Gastroesophageal sphincter (tissue), 4 donors: ENCODE measurements around the gene DOCK7. TPM values are rescaled to one million over a fixed set of nuclear protein-coding genes. Genes with fewer than 3 reads are reported as not detected.

Source experiments
- ATAC-seq: fragments of 150-250 bp; one replicate; pipeline ENCODE4 v1.9.1; 2016; ENCODE audit warnings: mild to moderate bottlenecking, moderate library complexity
- H3K27ac ChIP-seq, 4 donors: fragments of 200-600 bp; sonication (generic) in 3 of 4; 1 replicate in 3 of 4; 2 replicates in 1 of 4; pipeline ENCODE4 v1.5.1; 2016 to 2019
- H3K27me3 ChIP-seq: fragments of 200-600 bp; sonication (generic); one replicate; pipeline ENCODE4 v1.5.1; 2019
- H3K36me3 ChIP-seq, 2 donors: fragments of 200-600 bp; sonication (generic); one replicate each; pipeline ENCODE4 v1.5.1; 2019; ENCODE audit warnings: control low read depth in 1 of 2
- H3K4me1 ChIP-seq, 3 donors: fragments of 200-600 bp; sonication (generic); 1 replicate in 2 of 3; 2 replicates in 1 of 3; pipeline ENCODE4 v1.5.1; 2016 to 2019; ENCODE audit warnings: control low read depth in 2 of 3
- H3K4me3 ChIP-seq, 2 donors: fragments of 200-600 bp; sonication (generic); one replicate each; pipeline ENCODE4 v1.5.1; 2019; ENCODE audit warnings: mild to moderate bottlenecking in 1 of 2, moderate library complexity in 1 of 2
- H3K9me3 ChIP-seq, 3 donors: fragments of 200-600 bp; sonication (generic); one replicate each; pipeline ENCODE4 v1.5.1; 2017 to 2019; ENCODE audit warnings: control low read depth in 2 of 3
- EP300 ChIP-seq: sonication (generic); formaldehyde crosslinking; IDR thresholded peaks from one replicate; pipeline ENCODE4 v1.6.1; 2017; ENCODE audit warnings: antibody characterized with exemption, mild to moderate bottlenecking
- POLR2A ChIP-seq, 2 donors: fragments of 450-650 bp; IDR thresholded peaks; one replicate each; pipeline ENCODE4 v1.6.1; 2017; ENCODE audit warnings: antibody characterized with exemption in 2 of 2, mild to moderate bottlenecking in 2 of 2, moderate library complexity in 1 of 2
- POLR2AphosphoS5 ChIP-seq: sonication (generic); formaldehyde crosslinking; IDR thresholded peaks from one replicate; pipeline ENCODE4 v1.6.1; 2017; ENCODE audit warnings: antibody characterized with exemption
- WGBS, 2 donors: methylation state at CpG; one replicate each; pipeline ENCODE4 v1.1.5; 2018; ENCODE audit warnings: low coverage in 1 of 2; 5-methylcytosine and 5-hydroxymethylcytosine counted together
- total RNA-seq, 4 donors: library from RNA; depleted of rRNA; stranded (reverse); fragments of >200 nt; gene quantifications; one replicate each; pipeline ENCODE4 v1.1.0, GENCODE V29; 2016
- TF ChIP-seq, protein P1 (sequence below), 4 experiments: fragments of 200-600 bp in 2 of 4; fragments of 450-650 bp in 2 of 4; sonication (generic) in 1 of 4; IDR thresholded peaks; one replicate each; pipeline ENCODE4 v1.5.1; 2017 to 2019; ENCODE audit warnings: antibody characterized with exemption in 4 of 4, mild to moderate bottlenecking in 2 of 4, moderate library complexity in 2 of 4

Gene DOCK7
- total RNA-seq, 4 donors from 2014 or later = 30.2 to 50.7 (median 36.2) TPM

DNA sequence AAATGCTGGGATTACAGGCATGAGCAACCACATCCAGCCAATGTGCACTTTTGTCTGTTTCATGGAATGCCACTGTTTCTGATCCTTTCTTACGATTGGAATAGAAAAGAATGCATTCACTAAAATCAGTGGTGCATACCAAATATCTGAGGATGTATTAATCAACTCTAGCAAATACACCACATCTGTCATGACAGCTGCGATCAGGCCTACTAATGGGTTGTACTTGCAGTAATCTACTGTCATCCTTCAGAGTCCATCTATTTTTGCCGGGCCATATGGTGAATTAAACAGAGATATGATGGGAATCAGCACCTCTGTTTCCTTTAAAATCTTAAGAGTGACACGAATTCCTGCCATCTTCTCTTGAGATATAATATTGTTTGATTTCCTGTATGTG, 259.8 kb downstream of the DOCK7 start:
- no peak overlapping the region for H3K4me3 ChIP-seq
- no peaks in the 10 kb centered on the region for H3K36me3 ChIP-seq
- no peak overlapping the region for H3K27ac ChIP-seq
- ATAC-seq = no peak
- no peaks in the 10 kb centered on the region for H3K4me1 ChIP-seq
- no peaks in the 10 kb centered on the region for H3K27me3 ChIP-seq
- H3K9me3 ChIP-seq = no peaks in the 10 kb centered on the region
- TF ChIP-seq POLR2AphosphoS5 (no peak), POLR2A (IDR thresholded peaks at IDR 0.05) (no peak), EP300 (no peak)
- TF ChIP-seq, protein P1, sequence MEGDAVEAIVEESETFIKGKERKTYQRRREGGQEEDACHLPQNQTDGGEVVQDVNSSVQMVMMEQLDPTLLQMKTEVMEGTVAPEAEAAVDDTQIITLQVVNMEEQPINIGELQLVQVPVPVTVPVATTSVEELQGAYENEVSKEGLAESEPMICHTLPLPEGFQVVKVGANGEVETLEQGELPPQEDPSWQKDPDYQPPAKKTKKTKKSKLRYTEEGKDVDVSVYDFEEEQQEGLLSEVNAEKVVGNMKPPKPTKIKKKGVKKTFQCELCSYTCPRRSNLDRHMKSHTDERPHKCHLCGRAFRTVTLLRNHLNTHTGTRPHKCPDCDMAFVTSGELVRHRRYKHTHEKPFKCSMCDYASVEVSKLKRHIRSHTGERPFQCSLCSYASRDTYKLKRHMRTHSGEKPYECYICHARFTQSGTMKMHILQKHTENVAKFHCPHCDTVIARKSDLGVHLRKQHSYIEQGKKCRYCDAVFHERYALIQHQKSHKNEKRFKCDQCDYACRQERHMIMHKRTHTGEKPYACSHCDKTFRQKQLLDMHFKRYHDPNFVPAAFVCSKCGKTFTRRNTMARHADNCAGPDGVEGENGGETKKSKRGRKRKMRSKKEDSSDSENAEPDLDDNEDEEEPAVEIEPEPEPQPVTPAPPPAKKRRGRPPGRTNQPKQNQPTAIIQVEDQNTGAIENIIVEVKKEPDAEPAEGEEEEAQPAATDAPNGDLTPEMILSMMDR (IDR thresholded peaks at IDR 0.05) = no peak
- WGBS, 2 donors = 35 to 44% methylated on average over 2 to 4 of the region's 4 CpGs

DNA sequence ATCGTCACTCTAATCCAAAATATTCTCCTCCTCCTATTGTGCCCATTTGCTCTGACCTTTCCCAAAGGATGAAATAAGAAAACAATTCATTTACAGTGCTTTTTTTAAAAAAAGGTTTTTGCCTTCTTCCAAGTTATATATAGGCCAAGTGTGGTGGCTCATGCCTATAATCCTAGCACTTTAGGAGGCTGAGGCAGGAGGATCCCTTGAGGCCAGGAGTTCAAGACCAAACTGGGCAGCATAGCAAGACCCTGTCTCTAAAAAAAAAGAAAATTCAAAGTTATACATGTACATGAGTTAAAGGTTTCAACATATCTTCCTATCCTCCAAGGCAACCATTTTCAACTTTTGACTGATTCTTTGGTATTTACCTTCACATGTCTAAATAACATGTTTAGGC, 261.4 kb downstream of the DOCK7 start:
- ATAC-seq = no peak
- no peaks in the 10 kb centered on the region for H3K4me1 ChIP-seq
- H3K9me3 ChIP-seq = no peaks in the 10 kb centered on the region
- no peak overlapping the region for H3K4me3 ChIP-seq
- 75 to 100% methylated on average over 1 of the region's 1 CpG for WGBS, 2 donors
- TF ChIP-seq POLR2A (IDR thresholded peaks at IDR 0.05) = no peak
- H3K27me3 ChIP-seq = no peaks in the 10 kb centered on the region
- no peak overlapping the region for H3K27ac ChIP-seq
- H3K36me3 ChIP-seq = no peaks in the 10 kb centered on the region

DNA sequence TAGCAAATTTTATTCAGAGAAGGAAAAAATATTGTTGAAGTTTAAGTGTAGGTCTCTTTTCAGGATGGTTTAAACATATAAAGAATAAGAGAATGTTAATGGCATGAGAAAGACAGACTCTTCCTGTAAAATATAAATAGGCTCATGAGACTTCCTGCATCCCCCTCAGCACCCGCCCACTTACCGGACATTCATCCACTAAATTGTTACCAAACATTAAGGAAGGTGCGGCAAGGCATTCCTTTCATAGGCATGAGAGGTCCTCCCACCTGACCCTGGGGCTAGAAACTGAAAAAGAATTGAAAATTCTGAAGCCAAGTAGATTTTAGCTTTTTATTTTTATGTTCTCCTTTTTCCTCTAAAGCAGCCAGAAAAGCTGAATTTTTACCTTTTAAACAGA, 261.9 kb downstream of the DOCK7 start:
- 43 to 73% methylated on average over 3 of the region's 3 CpGs for WGBS, 2 donors
- ATAC-seq = no peak

DNA sequence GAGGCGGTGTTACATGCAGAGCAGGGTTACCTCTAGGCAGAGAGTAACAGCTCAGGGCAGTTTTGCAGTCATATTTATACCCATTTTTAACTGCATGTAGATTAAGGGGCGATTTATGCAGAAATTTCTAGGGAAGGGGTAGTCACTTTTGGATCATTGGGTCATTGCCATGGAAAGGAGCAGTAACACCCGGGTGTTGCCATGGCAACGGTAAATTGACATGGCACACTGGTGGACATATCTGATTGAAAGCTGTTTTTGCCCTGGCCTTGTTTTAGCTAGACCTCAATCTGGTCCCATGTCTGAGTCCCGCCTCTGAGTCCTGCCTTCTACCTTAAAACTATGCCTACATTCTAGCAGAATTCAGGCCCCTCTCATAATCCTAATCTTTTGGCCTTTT, 263.1 kb downstream of the DOCK7 start:
- no peaks in the 10 kb centered on the region for H3K27me3 ChIP-seq
- H3K4me1 ChIP-seq = no peaks in the 10 kb centered on the region
- TF ChIP-seq POLR2AphosphoS5 = no peak
- H3K9me3 ChIP-seq = no peaks in the 10 kb centered on the region
- H3K4me3 ChIP-seq = no peak overlapping the region
- 74 to 79% methylated on average over 5 of the region's 5 CpGs for WGBS, 2 donors
- H3K27ac ChIP-seq = no peak overlapping the region
- H3K36me3 ChIP-seq = no peaks in the 10 kb centered on the region
- ATAC-seq = no peak

More for the DNA sequence above, 261.9 kb downstream of the DOCK7 start:
- Histone ChIP-seq H3K9me3 (no peaks in the 10 kb centered on the region), H3K36me3 (no peaks in the 10 kb centered on the region), H3K27me3 (no peaks in the 10 kb centered on the region), H3K4me3 (no peak overlapping the region), H3K4me1 (no peaks in the 10 kb centered on the region), H3K27ac (no peak overlapping the region)
- TF ChIP-seq POLR2AphosphoS5 (no peak), EP300 (no peak)
- TF ChIP-seq, protein P1 (IDR thresholded peaks at IDR 0.05) = no peak

DNA sequence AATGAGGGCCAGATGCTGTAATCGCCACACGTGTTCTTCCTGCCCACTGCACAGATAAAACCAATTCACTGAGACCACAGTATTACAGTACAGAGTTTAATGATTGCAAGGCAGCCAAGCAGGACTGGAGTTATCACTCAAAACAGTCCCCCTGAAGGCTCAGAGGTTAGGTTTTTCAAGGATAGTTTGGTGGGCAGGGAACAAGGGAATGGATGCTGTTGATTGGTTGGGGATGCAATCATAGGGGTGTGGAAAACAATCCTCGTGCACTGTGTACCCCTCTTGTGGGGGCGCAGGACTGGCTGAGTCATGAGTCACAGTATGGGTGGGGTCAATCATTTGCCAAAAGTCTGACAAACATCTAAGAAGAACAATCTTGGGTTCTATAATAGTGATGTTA, 263.8 kb downstream of the DOCK7 start:
- TF ChIP-seq POLR2AphosphoS5 (no peak), POLR2A (IDR thresholded peaks at IDR 0.05) (no peak), EP300 (no peak)
- TF ChIP-seq, protein P1 (IDR thresholded peaks at IDR 0.05) = no peak
- no peaks in the 10 kb centered on the region for H3K9me3 ChIP-seq
- H3K36me3 ChIP-seq = no peaks in the 10 kb centered on the region
- no peaks in the 10 kb centered on the region for H3K4me1 ChIP-seq
- no peak overlapping the region for H3K4me3 ChIP-seq
- no peak for ATAC-seq
- WGBS, 2 donors = 61 to 94% methylated on average over 2 to 4 of the region's 4 CpGs
- no peak overlapping the region for H3K27ac ChIP-seq
- no peaks in the 10 kb centered on the region for H3K27me3 ChIP-seq

DNA sequence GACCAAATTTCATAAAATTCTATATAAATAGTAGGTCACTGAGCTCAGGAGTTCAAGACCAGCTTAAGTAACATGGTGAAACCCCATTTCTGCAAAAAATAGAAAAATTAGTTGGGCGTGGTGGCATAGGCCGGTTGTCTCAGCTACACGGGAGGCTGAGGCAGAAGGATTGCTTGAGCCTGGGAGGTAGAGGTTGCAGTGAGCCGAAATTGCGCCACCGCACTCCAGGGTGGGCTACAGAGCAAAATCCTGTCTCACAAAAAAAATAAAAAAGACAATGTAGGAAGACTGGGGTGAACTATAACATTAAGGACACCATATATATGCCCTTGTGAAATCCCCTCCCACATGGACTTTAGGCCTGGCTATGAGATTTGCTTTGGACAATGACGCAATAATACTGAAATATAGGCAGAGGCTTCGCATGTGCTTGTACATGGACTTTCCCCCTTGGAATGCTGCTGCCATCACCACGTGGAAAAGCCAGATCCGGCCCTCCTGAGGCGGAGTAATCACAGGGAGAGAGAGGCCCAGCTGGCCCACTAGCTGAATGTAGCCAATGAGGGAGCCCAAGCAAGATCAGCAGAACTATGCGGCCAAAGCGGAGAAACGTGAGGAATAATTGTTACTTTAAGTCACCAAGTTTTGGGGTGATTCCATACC, 264.5 kb downstream of the DOCK7 start:
- Histone ChIP-seq H3K27ac (no peak overlapping the region), H3K36me3 (no peaks in the 10 kb centered on the region), H3K4me3 (no peak overlapping the region), H3K27me3 (no peaks in the 10 kb centered on the region), H3K4me1 (no peaks in the 10 kb centered on the region), H3K9me3 (no peaks in the 10 kb centered on the region)
- TF ChIP-seq, protein P1 (IDR thresholded peaks at IDR 0.05) = no peak
- TF ChIP-seq POLR2A (IDR thresholded peaks at IDR 0.05) (no peak), EP300 (no peak)
- 90 to 92% methylated on average over 5 to 12 of the region's 14 CpGs for WGBS, 2 donors
- no peak for ATAC-seq
